KG1 (cell line): ENCODE data around the gene SPINT3.

Experiments
- DNase-seq: peaks from one replicate; lab custom pipeline; 2025; lab: John Stamatoyannopoulos, UW

SPINT3 gene

GRCh38 chr20:45515147-45515913 is at the start of gene SPINT3:
Gene SPINT3, minus strand, starts transcription at chr20:45515622. Its CDS starts 14 bp downstream, at chr20:45515608.
- DNase-seq: no peak

GRCh38 chr20:45564760-45565276 is 49.4 kb upstream of the SPINT3 start:
- no peak for DNase-seq

- no peak for DNase-seq
Observed at GRCh38 chr20:45555198-45555597, 39.8 kb upstream of the SPINT3 start.

GRCh38 chr20:45552456-45552855 is 37.0 kb upstream of the SPINT3 start:
- no peak for DNase-seq

- no peak for DNase-seq
Observed at GRCh38 chr20:45550765-45551164, 35.3 kb upstream of the SPINT3 start.

GRCh38 chr20:45548410-45548809 is 33.0 kb upstream of the SPINT3 start:
- DNase-seq: no peak

GRCh38 chr20:45547206-45547770 is 31.9 kb upstream of the SPINT3 start, which contains the start of gene EPPIN:
Gene EPPIN, minus strand, starts transcription at chr20:45547401. Its CDS starts 44 bp downstream, at chr20:45547357.
- DNase-seq: no peak

GRCh38 chr20:45545754-45546453 is 30.5 kb upstream of the SPINT3 start:
- no peak for DNase-seq

- DNase-seq: no peak
Observed at GRCh38 chr20:45545351-45545750, 29.9 kb upstream of the SPINT3 start.

GRCh38 chr20:45539382-45539781 is 24.0 kb upstream of the SPINT3 start, which contains the start of gene WFDC6:
Gene WFDC6, minus strand, starts transcription at chr20:45539482. Its CDS starts 75 bp downstream, at chr20:45539407.
- no peak for DNase-seq

GRCh38 chr20:45538209-45538799 is 22.9 kb upstream of the SPINT3 start:
- no peak for DNase-seq

GRCh38 chr20:45527294-45527693 is 11.9 kb upstream of the SPINT3 start:
- DNase-seq: no peak

GRCh38 chr20:45523821-45524220 is 8.4 kb upstream of the SPINT3 start:
- DNase-seq: no peak

- no peak for DNase-seq
Observed at GRCh38 chr20:45518282-45518681, 2.9 kb upstream of the SPINT3 start.

GRCh38 chr20:45510242-45510862 is 5.1 kb downstream of the SPINT3 start:
- no peak for DNase-seq

GRCh38 chr20:45509091-45509490 is 6.3 kb downstream of the SPINT3 start:
- no peak for DNase-seq

- DNase-seq: no peak
Observed at GRCh38 chr20:45508068-45508886, 7.1 kb downstream of the SPINT3 start.

GRCh38 chr20:45507011-45507820 is 8.2 kb downstream of the SPINT3 start:
- DNase-seq: no peak

GRCh38 chr20:45506398-45506797 is 9.0 kb downstream of the SPINT3 start:
- no peak for DNase-seq

- no peak for DNase-seq
Observed at GRCh38 chr20:45503403-45503802, 12.0 kb downstream of the SPINT3 start.
